Upper lobe of left lung (tissue), 4 donors: ENCODE results near the gene EVI2A.

Experiments used
- EP300 ChIP-seq, 4 donors: sonication (generic); formaldehyde crosslinking; IDR thresholded peaks; one replicate each; pipeline ENCODE4 v1.5.1; 2017; ENCODE audit warnings: antibody characterized with exemption in 4 of 4, control low read depth in 2 of 4
- POLR2AphosphoS5 ChIP-seq, 2 donors: sonication (generic); formaldehyde crosslinking; IDR thresholded peaks; one replicate each; pipeline ENCODE4 v1.5.1; 2017; ENCODE audit warnings: antibody characterized with exemption in 2 of 2
- TF ChIP-seq, protein P1 (sequence below), 6 experiments: fragments of 450-650 bp in 4 of 6; fragments of 200-600 bp in 2 of 6; sonication (generic) in 2 of 6; IDR thresholded peaks; one replicate each; pipeline ENCODE4 v1.5.1; 2016 to 2019; ENCODE audit warnings: antibody characterized with exemption in 6 of 6

GRCh38 chr17:31313982-31314781 is 7.2 kb downstream of the EVI2A start, which contains the start of gene EVI2B:
- TF ChIP-seq, protein P1, sequence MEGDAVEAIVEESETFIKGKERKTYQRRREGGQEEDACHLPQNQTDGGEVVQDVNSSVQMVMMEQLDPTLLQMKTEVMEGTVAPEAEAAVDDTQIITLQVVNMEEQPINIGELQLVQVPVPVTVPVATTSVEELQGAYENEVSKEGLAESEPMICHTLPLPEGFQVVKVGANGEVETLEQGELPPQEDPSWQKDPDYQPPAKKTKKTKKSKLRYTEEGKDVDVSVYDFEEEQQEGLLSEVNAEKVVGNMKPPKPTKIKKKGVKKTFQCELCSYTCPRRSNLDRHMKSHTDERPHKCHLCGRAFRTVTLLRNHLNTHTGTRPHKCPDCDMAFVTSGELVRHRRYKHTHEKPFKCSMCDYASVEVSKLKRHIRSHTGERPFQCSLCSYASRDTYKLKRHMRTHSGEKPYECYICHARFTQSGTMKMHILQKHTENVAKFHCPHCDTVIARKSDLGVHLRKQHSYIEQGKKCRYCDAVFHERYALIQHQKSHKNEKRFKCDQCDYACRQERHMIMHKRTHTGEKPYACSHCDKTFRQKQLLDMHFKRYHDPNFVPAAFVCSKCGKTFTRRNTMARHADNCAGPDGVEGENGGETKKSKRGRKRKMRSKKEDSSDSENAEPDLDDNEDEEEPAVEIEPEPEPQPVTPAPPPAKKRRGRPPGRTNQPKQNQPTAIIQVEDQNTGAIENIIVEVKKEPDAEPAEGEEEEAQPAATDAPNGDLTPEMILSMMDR (IDR thresholded peaks at IDR 0.05) = no peak
- TF ChIP-seq POLR2AphosphoS5 (IDR thresholded peaks at IDR 0.05) (peak in 1 of 2 donors; percentile 9), EP300 (IDR thresholded peaks at IDR 0.05) (no peak)
